Measurements from ENCODE around the gene GATAD1.
"Not testable (repeated sequence)": the region's sequence is repeated elsewhere in the genome, so short reads cannot be mapped to it uniquely, and the experiment has no call there.

Gene GATAD1

DNA sequence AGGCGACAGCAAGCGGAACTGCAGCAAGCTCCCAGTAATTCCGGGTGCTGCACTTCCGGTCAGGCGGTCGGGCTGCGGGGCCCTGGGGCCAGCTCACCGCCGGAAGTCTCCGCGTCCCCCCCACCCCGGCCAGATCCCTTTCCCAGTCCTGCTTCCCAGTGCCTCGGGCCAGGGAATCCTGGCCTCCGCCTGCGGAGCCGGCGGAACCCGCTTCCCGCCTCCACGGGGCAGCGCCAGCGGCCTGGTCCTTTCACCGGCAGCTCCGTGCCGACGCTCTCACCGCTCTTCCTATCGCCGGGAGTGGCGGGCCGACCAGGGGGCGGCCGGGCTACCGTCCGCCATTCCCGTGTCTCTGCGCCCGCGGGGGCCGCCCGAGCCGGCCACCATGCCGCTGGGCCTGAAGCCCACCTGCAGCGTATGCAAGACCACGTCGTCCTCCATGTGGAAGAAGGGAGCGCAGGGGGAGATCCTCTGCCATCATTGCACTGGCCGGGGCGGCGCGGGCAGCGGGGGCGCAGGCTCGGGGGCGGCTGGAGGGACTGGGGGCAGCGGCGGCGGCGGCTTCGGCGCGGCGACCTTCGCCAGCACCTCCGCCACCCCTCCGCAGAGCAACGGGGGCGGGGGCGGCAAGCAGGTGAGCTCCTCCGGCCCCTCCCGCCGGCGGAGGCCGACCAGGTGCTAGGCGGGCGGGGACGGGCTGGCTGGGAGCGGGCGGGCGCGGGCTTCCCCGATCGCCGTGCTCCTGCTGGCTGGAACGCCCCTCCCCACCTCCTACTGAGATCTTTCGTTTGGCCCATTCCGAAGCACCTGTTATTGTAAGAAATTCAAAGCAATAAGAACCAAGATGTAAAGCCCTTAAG is at the start of gene GATAD1:
Gene GATAD1, plus strand, starts transcription at position 138 of the 860 bp plus-strand sequence. Its CDS starts 248 bp downstream, at position 386.
- peak; percentile 96 for FAIRE-seq

- no peak for FAIRE-seq
These were observed 49.7 kb upstream of the GATAD1 start for GRCh38 chr7:92397542-92397941.

- no peak for FAIRE-seq
These were observed 47.3 kb upstream of the GATAD1 start for GRCh38 chr7:92400013-92400412.

- FAIRE-seq, result peak; percentile 23
These were observed 44.1 kb upstream of the GATAD1 start for GRCh38 chr7:92402920-92403759.

GRCh38 chr7:92403760-92404074 is 43.6 kb upstream of the GATAD1 start:
- no peak for FAIRE-seq

- FAIRE-seq, result no peak
These were observed 43.1 kb upstream of the GATAD1 start for GRCh38 chr7:92404170-92404614.

GRCh38 chr7:92409357-92409756 is 37.9 kb upstream of the GATAD1 start:
- no peak for FAIRE-seq

DNA sequence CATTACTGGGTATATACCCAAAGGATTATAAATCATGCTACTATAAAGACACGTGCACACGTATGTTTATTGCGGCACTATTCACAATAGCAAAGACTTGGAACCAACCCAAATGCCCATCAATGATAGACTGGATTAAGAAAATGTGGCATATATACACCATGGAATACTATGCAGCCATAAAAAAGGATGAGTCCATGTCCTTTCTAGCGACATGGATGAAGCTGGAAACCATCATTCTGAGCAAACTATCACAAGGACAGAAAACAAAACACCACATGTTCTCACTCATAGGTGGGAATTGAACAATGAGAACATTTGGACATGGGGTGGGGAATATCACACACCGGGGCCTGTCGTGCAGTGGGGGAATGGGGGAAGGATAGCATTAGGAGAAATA is 37.1 kb upstream of the GATAD1 start:
- not testable (repeated sequence) for FAIRE-seq

DNA sequence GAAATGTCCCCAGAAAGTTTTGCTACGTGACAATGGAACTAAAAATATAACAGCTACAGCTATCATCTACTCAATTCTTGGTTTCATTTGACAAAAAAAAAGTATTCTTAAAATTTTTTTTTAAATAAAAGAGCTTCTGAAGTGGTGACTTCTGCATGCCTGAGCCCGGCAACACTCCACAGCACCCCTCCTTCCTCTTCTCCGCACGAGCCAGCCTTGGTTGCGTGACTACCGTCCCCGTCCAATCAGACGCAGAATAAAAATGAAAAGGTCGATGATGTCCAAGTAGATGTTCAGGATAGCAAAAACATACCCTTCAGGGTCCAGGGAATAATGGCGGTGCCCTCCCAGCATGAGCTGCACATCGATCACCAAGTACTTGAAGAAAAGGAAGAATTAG is 34.5 kb upstream of the GATAD1 start:
- FAIRE-seq, result no peak

- FAIRE-seq, result no peak
These were observed 33.7 kb upstream of the GATAD1 start for GRCh38 chr7:92413550-92413949.

GRCh38 chr7:92415225-92415624 is 32.1 kb upstream of the GATAD1 start:
- no peak for FAIRE-seq

GRCh38 chr7:92417913-92418312 is 29.4 kb upstream of the GATAD1 start:
- FAIRE-seq, result no peak

DNA sequence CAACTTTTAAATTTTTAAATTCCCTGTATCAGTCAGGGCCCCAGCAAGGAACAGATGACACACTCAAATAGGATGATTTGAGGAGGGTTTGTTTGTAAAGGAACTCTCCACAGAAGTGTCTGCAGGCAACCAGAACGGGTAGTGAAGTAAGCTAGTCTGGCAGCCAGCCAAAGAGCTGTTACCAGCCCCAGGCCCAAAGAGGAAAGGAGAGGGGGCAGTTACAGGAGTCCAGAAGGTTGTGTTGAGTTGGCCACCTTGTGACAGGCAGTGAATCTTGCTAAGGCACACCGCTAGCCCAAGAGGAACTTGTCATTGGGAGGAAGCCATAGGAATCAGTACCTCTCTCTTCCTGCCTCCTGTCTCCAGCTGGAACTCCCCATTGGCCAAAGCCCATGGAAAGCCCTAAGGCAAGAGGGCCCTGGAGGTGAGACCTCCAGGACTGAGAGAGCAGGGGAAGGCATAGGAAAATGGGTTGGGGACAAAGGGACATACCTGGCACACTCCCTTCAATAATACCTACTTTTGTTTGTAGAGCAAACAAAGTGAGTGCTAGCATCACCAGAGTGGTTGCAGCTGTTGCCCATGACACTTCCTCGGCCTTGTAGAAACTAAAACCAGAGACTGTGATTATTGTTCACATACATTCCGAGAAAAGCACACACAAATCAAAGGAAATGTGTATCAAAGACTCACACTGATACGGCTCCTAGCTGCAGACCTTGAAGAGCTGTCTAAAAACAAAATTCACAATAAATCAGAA is 25.4 kb upstream of the GATAD1 start:
- no peak for FAIRE-seq

GRCh38 chr7:92422926-92423325 is 24.4 kb upstream of the GATAD1 start:
- no peak for FAIRE-seq

GRCh38 chr7:92423710-92424131 is 23.6 kb upstream of the GATAD1 start:
- no peak for FAIRE-seq

GRCh38 chr7:92425311-92425947 is 21.9 kb upstream of the GATAD1 start:
- no peak for FAIRE-seq

DNA sequence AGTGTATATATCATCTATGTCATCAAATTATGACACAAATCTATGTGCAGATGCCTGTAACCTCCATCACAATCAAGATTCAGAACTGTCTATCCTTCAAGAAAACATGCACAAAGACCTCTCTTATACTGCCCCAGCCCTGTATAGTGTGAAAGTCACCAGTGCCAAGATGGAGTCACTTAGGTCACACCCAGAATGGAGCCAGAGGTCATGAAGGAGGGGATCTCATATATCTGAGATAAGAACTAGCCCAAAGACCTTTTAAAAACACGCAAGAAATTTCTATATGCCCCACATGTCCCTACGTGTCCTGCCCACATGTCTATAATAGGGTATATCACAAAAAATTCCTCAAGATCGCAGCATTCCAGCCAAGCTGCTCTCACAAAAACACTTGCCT is 20.1 kb upstream of the GATAD1 start:
- no peak for FAIRE-seq

DNA sequence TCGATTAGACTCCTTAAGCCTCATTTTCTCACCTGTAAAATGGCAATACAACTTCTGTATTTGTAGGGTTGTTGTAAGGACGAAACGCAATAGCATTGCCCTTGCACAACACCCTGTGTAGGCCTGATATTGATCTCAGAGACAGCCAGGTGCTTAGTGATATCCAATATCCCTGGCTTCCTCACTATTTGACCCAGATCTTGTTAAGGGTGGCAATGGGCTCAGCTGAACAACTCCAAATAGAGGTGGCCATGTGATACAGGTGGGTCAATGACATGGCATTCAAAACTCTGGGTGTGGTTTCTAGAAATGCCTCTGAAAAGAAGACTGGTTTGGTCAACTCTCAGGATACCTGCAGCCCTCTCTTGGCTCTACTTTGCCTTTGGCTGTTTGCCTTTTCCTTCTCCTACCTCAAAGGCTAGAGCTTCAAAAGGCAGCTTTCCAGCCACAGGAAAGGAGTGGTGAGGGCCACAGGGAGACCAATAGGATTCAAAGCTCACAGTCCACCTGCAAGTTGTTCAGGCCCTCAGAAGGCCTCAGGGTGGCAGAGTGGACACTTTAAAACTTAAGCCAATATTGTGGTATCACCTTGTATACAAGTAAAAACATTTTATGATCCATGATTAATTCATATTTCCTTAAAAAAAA is 14.9 kb upstream of the GATAD1 start:
- FAIRE-seq, result no peak

- FAIRE-seq, result no peak
These were observed 14.3 kb upstream of the GATAD1 start for GRCh38 chr7:92433019-92433418.

- no peak for FAIRE-seq
These were observed 11.7 kb upstream of the GATAD1 start for GRCh38 chr7:92435542-92435941.

DNA sequence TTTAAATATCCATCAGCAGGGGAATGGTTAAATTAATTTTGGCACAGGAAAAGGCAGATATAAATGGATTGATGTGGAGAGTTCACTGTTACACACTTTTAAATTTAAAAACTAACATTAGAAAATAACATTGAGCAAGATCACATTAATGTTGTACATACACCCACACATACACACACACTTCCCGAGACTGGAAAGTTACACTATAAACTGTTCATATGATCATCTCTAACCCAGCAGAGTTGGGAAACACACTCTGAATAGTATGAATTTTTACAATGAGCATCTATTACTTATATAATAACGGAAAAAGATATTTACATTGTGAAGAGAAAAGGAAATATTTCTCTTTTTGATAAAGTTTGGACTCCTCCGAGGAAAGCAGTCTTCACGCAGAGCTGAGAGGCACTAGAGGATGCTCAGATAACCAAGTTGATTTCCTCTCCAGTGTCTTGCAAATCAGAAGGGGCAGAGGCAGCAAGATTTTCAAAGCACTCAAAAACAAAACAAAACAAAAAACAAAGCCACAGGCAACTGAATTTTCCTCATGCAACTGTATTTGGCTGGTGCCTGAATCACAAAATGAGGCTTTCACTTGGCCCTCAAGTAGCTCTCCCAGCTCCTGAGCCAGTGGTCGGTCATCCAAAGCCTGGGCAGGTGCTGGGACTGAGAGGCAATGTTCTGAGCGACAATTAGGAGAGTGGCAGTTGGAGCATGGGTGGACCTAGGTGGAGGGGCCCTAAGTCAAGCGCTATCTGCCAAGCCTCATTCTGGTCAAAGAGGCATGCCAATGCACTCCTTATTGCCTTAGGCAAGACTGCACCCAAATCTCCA is 10.5 kb upstream of the GATAD1 start:
- FAIRE-seq, result no peak

Measured in G401.6 (cell line).